Mammary epithelial cell (primary cell): ENCODE data around the gene SRRD.

ENCODE experiments used
- CTCF ChIP-seq, 2 donors: IDR thresholded peaks in 1 of 2; conservative IDR thresholded peaks in 1 of 2; 2 replicates each; pipeline ENCODE4 v1.5.1; 2011 to 2012; ENCODE audit warnings: inconsistent platforms in 2 of 2, low read length in 2 of 2, mild to moderate bottlenecking in 2 of 2, control low read depth in 1 of 2, low read depth in 1 of 2; ENCODE audit not compliant: insufficient read depth in 1 of 2; ENCODE audit errors: extremely low read depth in 1 of 2
- EZH2 ChIP-seq: IDR thresholded peaks from 2 replicates; pipeline ENCODE4 v1.6.1; 2012; ENCODE audit warnings: low read length, inconsistent platforms, borderline replicate concordance

GRCh38 chr22:26516503-26516902, 32.8 kb downstream of the SRRD start:
- TF ChIP-seq CTCF (conservative IDR thresholded peaks at IDR 0.05 in 1 of 2, IDR thresholded peaks at IDR 0.05 in 1 of 2; ENCODE audit: extremely low read depth in 1 of 2, insufficient read depth in 1 of 2, low read depth in 1 of 2, low read length in 2 of 2) (no peak), EZH2 (no peak)
